ENCODE results near the gene SSC5D. TPM values are rescaled to one million over a fixed set of nuclear protein-coding genes. Genes with fewer than 3 reads are reported as not detected.

SSC5D gene
- polyA plus RNA-seq, 3 donors: 0.08 TPM; not detected in 2

DNA sequence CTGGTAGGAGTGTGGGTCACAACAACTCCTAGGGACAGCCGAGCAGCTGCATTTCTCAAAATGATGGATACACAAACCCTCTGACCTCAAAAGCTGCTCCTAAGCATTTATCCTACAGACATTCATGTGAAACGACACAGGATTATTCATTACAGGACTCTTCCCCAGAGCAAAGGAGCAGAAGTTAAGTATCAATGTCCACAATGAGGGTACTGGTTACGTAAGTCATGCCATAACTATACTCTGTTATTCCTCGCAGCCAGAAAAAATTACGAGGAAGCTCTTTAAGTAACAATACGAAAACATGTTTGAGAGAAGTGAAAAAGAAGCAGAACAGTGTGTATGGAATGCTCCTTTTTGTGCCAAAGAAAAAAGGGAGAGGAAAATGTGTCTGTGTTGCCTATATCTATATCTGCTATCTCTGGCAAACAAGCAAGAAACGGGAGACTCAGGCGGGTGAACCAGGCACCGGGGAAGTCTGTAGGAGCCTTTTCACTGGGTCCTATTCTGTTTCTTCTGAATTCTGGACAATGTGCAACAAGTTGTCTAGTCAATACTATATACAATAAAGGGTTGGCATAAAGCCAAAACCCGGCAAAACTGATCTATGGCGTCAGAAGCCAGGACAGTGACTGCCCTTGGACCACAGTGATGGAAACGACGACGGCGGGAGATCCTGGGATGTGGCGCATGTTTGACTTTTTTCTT, 28.1 kb upstream of the SSC5D start:
- no peak overlapping the region for H3K9ac ChIP-seq (ENCODE audit: insufficient read depth, low read length, poor library complexity, severe bottlenecking)
- no peaks in the 10 kb centered on the region for H3K79me2 ChIP-seq (ENCODE audit: insufficient read depth, low read length)
- no peak overlapping the region for H3K27ac ChIP-seq (ENCODE audit: low read depth in 1 of 2, low read length in 2 of 2)
- peaks cover 0 to 3% (median 0%) of the 10 kb centered on the region in 7 donors for H3K9me3 Mint-ChIP-seq
- no peaks in the 10 kb centered on the region for H3K9me3 ChIP-seq (replicated peaks in 1 of 2; ENCODE audit: control insufficient read depth in 1 of 2, insufficient read depth in 1 of 2, low read length in 2 of 2)
- TF ChIP-seq, protein P1, sequence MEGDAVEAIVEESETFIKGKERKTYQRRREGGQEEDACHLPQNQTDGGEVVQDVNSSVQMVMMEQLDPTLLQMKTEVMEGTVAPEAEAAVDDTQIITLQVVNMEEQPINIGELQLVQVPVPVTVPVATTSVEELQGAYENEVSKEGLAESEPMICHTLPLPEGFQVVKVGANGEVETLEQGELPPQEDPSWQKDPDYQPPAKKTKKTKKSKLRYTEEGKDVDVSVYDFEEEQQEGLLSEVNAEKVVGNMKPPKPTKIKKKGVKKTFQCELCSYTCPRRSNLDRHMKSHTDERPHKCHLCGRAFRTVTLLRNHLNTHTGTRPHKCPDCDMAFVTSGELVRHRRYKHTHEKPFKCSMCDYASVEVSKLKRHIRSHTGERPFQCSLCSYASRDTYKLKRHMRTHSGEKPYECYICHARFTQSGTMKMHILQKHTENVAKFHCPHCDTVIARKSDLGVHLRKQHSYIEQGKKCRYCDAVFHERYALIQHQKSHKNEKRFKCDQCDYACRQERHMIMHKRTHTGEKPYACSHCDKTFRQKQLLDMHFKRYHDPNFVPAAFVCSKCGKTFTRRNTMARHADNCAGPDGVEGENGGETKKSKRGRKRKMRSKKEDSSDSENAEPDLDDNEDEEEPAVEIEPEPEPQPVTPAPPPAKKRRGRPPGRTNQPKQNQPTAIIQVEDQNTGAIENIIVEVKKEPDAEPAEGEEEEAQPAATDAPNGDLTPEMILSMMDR (IDR thresholded peaks at IDR 0.05): no peak
- peaks cover 2% of the 10 kb centered on the region for H4K20me1 ChIP-seq (ENCODE audit: insufficient read depth, low read length)
- H3K4me2 ChIP-seq (replicated peaks; ENCODE audit: extremely low read depth, low read length, poor library complexity, severe bottlenecking): no peak overlapping the region
- H3K36me3 Mint-ChIP-seq: peaks cover 1 to 17% of the 10 kb centered on the region in 2 donors
- peaks cover 15 to 24% of the 10 kb centered on the region in 2 donors for H3K4me1 ChIP-seq (ENCODE audit: control insufficient read depth in 1 of 2, insufficient read depth in 2 of 2, low read length in 2 of 2)
- H3K4me3 ChIP-seq (replicated peaks in 1 of 3; ENCODE audit: low read depth in 2 of 3, low read length in 3 of 3): no peak overlapping the region
- H3K4me3 Mint-ChIP-seq: peak overlapping the region in 1 of 2 donors; percentile 87
- H3K27me3 Mint-ChIP-seq (ENCODE audit: low read depth in 3 of 3): peaks cover 0 to 3% (median 3%) of the 10 kb centered on the region in 3 donors
- H2AFZ ChIP-seq (ENCODE audit: insufficient read depth, low read depth, low read length, poor library complexity, severe bottlenecking): no peak overlapping the region
- H3K36me3 ChIP-seq (replicated peaks in 1 of 2; ENCODE audit: control insufficient read depth in 1 of 2, insufficient read depth in 2 of 2, low read length in 2 of 2): peaks cover 0 to 5% of the 10 kb centered on the region in 2 donors
- intact Hi-C loops (cut with micrococcal nuclease): loop anchor here (2.0 to 10.0 kb wide), 3 partner anchors 51 to 315 kb away; partner anchors contain the start of gene TNNT1 (in 1 of the 2)
- H3K27me3 ChIP-seq (ENCODE audit: control insufficient read depth in 2 of 2, insufficient read depth in 2 of 2, low read length in 2 of 2): no peaks in the 10 kb centered on the region
- 72% methylated on average over 2 of the region's 16 CpGs for WGBS (ENCODE audit: insufficient coverage)
- H3K27ac Mint-ChIP-seq: peak overlapping the region in 4 of 7 donors; percentile 23 to 80 (median 52)
- DNase-seq: no peak
- peaks cover 18% of the 10 kb centered on the region for H3K4me1 Mint-ChIP-seq

DNA sequence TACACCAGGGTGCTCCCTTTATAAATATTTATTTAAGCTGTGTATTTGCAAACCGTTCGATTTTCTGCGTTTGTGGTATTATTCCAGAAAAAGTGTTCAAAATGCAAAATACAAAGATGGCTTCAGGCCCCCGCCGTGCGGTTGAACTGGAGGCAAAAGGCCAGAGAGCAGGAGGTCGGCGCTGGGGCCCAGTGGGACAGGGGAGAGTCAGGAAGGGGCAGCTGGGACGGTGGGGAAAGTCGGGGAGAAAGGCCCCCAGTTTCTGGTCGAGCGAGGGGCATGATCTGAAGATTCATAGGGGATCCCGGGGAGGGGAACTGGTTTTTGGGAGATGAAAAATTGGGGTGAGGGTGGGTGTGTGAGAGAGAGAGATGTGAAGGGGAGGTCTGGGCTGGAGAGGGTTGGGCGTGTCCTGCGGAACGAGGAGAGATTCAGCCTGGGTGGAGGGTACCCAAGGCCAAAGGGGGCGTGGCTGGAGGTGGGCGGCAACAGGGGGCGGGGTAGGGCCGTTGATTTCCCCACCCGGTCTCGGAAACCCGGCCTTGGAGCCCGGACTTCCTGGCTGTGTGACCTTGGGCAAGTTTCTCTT, 27.5 kb upstream of the SSC5D start:
- peaks cover 0 to 3% (median 3%) of the 10 kb centered on the region in 3 donors for H3K27me3 Mint-ChIP-seq (ENCODE audit: low read depth in 3 of 3)
- Histone ChIP-seq H3K9me3 (replicated peaks in 1 of 2; ENCODE audit: control insufficient read depth in 1 of 2, insufficient read depth in 1 of 2, low read length in 2 of 2) (no peaks in the 10 kb centered on the region), H3K4me2 (replicated peaks; ENCODE audit: extremely low read depth, low read length, poor library complexity, severe bottlenecking) (peak overlapping the region; percentile 77), H3K4me1 (ENCODE audit: control insufficient read depth in 1 of 2, insufficient read depth in 2 of 2, low read length in 2 of 2) (peaks cover 15 to 24% of the 10 kb centered on the region in 2 donors), H3K4me3 (replicated peaks in 1 of 3; ENCODE audit: low read depth in 2 of 3, low read length in 3 of 3) (peak overlapping the region; percentile 48 to 83 (median 72)), H3K9ac (ENCODE audit: insufficient read depth, low read length, poor library complexity, severe bottlenecking) (peak overlapping the region; percentile 86), H3K79me2 (ENCODE audit: insufficient read depth, low read length) (no peaks in the 10 kb centered on the region), H3K27ac (ENCODE audit: low read depth in 1 of 2, low read length in 2 of 2) (peak overlapping the region; percentile 76 to 90), H4K20me1 (ENCODE audit: insufficient read depth, low read length) (no peaks in the 10 kb centered on the region), H2AFZ (ENCODE audit: insufficient read depth, low read depth, low read length, poor library complexity, severe bottlenecking) (peak overlapping the region; percentile 84), H3K36me3 (replicated peaks in 1 of 2; ENCODE audit: control insufficient read depth in 1 of 2, insufficient read depth in 2 of 2, low read length in 2 of 2) (no peaks in the 10 kb centered on the region), H3K27me3 (ENCODE audit: control insufficient read depth in 2 of 2, insufficient read depth in 2 of 2, low read length in 2 of 2) (no peaks in the 10 kb centered on the region)
- 52% methylated on average over 14 of the region's 24 CpGs for WGBS (ENCODE audit: insufficient coverage)
- H3K4me3 Mint-ChIP-seq: peak overlapping the region; percentile 87 to 94
- H3K27ac Mint-ChIP-seq: peak overlapping the region; percentile 46 to 94 (median 81)
- H3K36me3 Mint-ChIP-seq: peaks cover 0 to 12% of the 10 kb centered on the region in 2 donors
- peaks cover 0 to 2% (median 0%) of the 10 kb centered on the region in 7 donors for H3K9me3 Mint-ChIP-seq
- peaks cover 18% of the 10 kb centered on the region for H3K4me1 Mint-ChIP-seq
- peak; percentile 21 to 41 (median 23) for DNase-seq
- intact Hi-C loops (cut with micrococcal nuclease): loop anchor here in 1 of 2 donors (2.0 kb wide), 1 partner anchor 52 kb away; no protein-coding TSS in a partner anchor
- TF ChIP-seq, protein P1 (IDR thresholded peaks at IDR 0.05): no peak
